Globus pallidus (tissue), 1 donor: ENCODE results near the gene AKAP8.
A peak's percentile ranks its signal among the peaks of the same experiment; 100 is the strongest.
"Not testable (repeated sequence)": the region's sequence is repeated elsewhere in the genome, so short reads cannot be mapped to it uniquely, and the experiment has no call there.

ENCODE experiments used
- DNase-seq: peaks from one replicate; pipeline ENCODE4 v3.0.0-alpha.2; 2015; ENCODE audit warnings: low spot score

Gene AKAP8

DNA sequence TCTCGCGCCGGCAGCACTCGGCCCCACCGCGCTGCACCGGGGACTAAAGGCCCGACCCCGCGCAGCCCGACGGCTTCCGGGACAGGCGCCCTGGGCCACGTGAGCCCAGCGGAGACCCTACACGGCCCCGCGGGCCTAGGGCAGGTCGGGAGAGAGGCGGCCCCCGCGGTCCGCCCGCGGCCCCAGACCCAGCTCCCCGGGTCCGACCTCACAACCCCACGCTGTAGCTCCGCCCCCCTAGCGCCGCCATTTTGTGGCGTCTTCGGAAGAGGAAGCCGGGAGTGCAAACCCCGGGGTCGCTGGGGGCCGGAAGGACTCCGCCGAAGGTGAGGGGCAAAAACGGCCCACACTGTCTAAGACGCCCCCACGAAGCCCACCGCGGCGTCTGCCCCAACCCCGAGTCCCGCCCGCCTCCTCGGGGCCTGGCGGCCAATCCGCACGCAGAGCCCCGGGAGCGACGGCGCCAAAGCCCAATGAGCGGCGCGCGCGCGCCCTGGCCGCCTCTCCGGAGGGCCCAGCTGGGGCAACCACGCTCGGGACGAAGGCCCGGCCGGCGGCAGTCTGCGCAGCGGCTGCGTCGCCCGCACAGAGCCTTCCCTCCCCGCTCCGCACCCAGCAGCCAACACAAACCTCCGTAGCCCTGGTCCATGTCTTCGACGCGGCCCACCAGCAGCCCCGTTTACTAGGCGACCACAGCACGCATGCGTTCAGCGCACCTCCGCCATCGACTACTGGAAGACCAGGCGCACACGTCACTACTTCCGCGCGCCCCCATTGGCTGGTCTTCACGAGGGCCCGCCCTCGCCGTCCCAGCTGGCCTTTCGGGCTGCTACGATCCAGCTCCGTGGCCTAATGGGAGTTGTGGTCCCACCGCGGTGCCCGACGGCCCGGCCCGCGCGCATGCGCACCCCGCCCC, at the start of gene AKAP8:
Gene AKAP8 (minus strand): TSS at position 705 of the 916 bp plus-strand sequence. CDS start 56 bp downstream, at position 649.
- peak; percentile 98 for DNase-seq

DNA sequence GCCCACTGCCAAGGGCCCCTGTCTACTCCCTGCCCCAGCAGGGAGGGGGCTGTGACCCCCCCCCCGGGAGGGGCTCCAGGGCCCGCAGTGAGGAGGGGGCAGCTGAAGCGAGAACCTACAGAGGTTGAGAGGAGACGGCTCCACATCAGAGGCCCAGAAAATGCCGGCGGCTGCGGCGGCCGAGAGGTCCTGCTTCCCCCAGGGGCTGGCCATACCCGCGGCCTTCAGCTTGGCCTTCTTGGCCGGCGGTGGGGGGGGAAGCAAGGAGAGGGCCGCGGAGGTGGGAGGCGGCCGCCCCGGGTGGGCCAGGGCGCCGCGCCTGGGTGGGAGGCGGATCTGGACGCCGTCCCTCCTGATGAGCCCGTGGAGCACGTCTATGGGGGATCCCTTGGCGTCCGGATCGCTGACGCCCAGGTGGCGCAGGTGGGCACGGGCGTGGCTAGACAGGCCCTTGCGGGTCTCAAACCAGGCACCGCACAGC, 48.4 kb upstream of the AKAP8 start:
- DNase-seq, result no peak

DNA sequence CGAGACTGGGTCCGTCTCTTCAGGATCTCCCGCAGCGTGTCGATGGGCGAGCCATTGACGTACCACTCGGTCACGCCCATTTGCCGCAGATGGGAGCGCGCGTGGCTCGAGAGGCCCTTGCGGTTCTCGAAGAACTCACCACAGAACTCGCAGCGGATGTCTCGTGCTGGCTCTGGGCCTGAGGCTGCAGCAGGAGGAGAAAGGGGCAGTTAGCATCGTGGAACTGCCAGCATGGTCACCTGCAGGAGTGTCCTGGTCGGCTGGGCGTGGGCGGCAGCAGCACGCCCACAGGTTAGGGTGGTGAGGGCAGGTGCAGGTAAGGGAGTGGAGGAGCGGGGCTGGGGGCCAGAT, 47.7 kb upstream of the AKAP8 start:
- DNase-seq, result no peak

DNA sequence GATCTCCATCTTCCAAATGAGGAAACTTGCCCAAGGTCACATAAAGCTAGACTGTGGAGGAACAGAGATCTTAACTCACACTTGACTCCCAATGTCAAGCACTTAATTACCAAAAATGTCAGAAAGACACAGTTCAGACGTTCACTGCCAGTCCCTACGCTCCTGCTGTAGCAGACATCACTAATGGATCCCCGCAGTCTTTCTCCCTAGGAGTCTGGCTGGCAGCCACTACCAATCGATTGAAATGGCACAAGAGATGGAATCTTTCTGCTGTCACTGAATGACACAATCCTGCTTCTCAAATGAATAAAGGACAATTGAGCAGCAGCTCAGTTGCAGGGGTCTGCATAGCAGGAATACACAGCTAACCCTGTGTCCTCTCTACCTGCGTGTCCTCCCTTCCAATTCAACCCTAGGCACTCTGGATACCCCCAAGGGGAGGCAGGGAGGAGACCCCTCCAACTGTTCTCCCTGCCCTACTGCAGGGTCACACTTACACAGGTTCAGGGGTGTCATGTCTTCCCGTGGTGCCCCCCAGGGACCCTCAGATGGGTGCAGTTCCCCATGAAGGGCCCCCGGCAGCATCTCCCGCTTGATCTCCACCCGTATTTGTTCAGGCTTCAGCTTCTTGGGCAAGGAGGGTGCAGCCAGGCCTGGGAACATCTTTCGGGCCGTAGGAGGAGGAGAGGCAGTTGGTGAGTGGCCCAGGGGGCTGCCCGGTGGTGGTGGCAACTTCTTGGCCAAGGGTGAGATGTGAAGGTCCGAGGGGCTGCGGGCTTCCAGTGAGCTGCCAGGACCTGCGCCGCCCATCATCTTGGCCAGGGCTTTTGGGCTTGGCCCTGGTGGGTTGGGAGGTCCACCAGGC, 47.1 kb upstream of the AKAP8 start:
- DNase-seq, result no peak

DNA sequence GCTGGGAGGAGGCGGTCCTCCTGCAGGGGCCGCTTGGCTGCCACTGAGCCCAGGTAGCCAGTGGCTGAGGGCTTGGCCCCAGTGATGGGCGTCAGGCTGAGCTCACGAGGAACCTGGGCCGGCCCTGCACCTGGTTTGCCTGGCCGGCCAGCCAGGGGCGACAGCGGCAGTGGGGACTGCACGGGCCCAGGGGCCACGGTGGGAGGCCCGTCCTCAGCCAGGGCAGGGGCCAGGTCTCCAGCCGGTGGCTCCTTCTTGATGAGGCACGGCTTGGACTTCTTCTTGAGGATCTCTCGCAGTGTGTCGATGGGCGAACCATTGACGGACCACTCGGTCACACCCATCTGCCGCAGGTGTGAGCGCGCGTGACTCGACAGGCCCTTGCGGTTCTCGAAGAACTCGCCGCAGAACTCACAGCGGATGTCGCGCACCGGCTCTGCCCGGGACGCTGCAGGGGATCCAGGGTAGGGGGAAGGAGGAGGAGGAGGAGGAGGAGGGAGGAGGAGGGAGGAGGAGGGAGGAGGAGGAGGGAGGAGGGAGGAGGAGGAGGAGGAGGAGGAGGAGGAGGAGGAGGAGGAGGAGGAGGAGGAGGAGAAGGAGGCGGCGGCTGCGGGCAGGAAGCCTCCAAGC, 45.8 kb upstream of the AKAP8 start:
- DNase-seq, result no peak

DNA sequence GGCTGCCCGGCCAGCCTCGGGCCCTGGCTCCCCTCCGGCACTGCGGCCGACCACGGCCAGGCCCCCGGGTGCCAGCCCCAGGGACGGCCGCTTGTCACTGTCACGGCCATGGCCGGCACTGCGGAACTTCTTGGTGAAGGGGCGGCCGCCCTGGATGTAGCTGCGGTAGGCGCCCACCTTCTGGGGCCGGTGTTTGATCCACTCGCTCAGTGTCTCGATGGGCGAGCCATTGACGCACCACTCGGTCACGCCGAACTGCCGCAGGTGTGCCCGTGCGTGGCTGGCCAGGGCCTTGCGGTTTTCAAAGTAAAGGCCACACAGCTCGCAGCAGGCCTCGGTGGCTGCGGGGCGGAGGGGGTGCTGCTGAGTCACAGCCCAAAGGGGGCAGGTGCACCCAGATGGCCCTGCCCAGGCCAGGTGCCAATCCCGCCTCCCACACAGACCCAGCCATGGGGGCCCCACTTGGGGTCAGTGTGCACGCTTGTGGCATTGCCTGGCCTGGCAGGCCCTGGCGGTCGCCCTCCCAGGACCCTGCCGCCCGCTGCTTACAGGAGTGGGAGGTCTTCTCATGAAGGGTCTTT, 45.2 kb upstream of the AKAP8 start:
- no peak for DNase-seq

DNA sequence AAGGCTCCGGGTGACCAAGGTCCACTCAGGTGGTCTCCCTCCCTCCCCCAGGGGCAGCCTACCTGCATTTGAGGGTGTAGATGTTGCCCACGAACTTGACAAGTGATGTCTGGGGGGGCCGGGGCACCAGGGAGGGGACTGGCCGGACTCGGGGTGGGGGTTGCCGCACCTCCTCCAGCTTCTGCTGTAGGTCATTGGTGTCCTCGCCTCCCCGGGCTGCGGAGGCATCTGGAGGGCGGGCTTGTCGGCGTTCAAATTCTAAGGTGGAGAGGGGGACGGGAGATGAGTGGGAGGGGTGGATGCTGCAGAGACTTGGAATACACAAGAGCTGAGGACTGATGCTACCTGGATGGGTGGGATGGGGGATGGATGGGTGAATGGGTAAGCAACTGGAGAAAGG, 44.5 kb upstream of the AKAP8 start:
- no peak for DNase-seq

DNA sequence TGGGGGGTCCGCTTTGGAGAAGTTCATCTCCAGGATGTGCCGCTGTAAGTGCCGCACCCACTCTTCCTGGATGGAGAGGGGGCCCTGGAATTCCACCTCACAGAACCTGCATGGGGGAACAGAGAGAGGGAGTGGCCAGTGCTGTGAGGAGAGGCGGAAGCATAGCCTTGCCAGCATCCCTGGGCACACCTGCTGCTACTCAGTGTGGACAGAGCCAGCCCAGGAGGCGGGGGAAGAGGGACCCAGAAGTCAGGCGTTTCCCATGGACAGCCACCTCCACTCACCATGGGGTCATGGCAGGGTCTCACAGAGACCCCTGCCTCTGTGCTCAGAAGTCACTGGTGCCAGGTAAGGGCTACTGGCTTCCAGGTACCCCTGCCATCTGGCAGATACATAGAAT, 43.5 kb upstream of the AKAP8 start:
- DNase-seq, result no peak

DNA sequence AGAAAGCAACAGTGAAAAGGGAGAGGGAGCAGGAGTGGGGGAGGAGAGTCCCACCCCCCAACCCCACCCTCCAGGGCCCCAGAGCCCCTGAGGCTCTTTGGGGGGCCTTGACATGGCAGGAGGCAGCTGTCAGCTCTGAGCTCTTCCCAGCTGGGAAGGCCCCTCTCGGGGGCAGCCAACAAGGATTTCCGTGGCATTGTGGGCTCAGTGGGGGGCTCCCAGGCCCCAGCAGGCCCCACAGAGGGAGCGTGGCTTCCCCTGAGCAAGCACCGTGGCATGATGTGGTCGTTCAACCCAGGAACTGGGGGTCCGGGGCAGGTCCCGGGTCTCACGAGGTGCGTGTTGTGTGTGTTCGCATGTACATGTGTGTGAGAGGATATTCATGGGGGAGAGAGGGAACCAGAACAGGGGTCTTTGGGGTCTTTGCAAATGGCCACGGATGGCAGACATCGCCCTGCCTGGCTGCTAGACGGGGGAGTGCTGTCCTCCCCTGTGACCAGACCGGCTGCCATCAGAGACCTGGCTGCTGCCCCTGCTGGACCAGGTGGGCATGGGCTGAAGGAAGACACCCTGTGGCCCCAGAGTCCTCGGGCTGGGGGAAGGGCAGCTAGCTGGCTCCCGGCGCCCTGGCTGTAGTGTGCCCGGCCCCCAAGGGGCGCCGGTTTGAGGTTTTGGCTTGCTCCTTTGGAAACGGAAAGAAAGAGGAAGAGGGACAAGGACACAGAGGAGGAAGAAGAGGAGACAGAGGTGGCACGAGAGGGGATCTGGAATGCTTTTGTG, 42.9 kb upstream of the AKAP8 start:
- no peak for DNase-seq

DNA sequence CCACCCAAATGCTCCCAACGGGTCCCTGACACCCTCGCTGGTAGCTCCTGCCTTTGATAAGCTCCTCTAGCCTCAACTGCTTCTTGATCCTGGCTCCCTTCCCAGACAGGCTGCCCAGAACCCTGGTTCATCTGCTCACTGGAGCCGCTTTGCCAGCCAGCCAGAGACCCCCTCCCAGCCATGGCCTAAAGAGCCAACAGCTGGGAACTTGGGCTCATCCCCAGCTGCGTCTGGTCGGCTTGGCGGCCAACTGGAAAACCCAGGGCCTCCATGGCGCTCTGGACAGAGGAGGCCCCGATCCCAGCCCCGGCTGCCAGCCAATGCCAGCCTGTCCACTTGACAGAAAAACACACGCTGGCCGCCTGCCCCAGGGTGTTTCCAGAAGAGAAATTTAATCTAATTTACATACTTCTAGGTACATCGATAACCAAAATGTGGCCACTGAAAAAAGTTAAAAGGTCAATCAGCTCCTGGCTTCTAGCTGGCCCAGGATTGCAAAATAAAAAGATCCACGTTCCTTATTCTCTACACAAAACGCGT, 42.2 kb upstream of the AKAP8 start:
- DNase-seq, result peak; percentile 91

DNA sequence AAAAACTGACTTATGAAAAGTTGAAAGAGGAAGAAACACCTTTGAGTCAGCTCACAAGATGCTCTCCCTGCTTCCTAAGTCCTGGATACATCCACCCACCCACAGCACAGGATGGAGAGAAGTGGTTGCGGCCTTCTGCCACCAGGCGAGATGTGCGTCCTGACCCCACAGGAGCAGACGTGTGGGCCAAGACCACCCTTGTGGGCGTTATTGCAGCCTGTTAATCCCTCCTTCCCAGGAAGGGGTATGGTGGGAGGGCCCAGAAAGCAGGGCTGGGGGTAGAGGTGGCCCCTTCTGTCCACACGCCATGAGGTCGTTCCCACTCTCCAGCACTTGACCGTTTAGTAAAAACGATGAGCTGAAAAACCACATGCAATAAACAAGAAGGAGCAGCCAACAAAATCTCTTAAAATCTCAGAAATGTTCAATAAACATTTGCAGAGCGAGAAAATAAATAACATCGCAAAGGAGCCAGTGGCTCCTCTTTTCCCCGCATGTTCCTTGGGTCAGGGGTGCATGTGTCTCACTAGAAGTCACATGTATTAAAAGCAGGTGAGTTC, 41.6 kb upstream of the AKAP8 start:
- no peak for DNase-seq

DNA sequence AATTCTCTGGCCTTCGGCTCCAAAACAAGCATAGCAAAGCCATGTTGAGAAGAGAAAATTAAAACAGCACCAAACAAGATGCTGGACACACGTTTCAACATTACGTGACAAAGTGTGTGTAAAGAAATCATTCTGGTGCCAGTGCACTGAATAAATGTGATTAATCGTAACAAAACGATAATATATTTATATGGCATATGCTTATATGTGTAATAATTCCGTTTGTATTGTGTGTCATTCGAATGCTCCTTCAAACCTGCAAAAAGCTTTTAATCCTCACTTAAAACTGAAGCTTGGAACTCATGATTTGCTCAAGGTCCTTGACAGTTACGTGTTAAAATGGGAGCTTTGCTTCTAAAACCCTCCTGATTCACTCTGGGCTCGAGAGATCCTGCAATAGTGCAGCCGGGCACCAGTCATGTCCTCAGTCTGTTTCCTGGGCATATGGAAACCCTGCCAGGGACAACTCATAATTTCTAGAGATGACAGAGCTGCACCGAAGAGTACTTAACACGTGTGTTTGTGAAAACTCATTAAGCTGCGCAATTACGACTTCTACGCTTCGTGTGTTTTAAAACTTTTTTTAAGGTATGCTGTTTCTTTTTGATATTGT, 39.9 kb upstream of the AKAP8 start:
- no peak for DNase-seq

DNA sequence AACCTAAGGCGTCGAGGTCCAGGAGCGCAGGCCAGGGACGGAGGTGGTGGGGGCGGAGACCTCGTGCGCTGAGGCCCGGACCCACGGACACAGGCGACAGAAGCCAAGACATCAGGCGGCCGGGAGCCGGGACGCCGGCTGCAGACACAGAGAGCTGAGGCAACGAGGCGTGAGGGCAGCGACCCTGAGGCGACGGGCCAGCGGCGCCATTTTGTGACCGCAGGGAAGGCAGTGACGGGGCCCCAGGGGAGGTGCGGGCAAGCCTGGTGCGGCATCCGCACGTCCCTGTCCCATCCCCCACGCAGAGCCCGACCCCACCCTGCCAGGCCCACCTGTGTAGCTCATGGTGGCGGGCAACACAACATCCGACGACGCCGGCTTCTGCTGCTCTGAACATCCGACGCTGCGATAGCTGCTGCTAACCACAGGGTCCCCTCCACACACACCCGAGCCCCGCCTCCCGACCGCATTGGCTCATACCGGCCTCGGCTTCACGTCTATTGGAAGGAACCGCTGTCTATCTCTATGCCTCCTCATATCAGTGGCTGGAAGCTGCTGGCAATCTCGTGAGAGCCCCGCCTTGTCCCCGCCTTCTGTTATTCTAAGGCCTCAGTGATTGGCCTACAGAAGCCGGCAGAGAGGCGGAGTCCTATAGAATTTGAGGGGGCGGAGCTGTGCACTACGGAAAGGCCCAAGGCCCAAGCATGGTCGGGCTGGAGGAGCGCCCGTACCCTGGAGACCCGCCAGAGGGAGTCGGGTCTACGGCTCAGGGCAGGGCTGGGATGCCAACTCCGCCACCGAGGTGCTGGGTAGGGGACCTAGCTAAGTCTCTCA, 39.2 kb upstream of the AKAP8 start, which contains the start of gene AKAP8L:
Gene AKAP8L (minus strand): TSS at position 410 of the 834 bp plus-strand sequence. CDS start 65 bp downstream, at position 345.
- peak; percentile 99 for DNase-seq

DNA sequence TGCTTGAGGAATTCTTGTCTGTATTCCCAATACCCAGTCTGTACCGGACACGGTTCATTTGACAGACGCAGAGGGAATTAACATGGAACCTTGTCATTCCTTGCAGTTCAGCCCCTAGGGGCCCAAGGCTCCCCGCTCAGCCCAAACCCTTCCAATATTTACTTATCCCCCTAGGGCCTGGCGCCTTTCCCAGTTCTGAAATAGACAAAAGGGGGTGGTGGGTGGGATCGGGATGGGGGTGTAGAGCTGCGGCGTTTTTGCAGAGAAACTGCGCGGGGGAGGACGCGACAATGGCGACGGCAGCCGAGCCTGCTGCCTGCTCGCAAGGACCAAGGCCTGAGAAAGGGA, 38.6 kb upstream of the AKAP8 start:
- no peak for DNase-seq

DNA sequence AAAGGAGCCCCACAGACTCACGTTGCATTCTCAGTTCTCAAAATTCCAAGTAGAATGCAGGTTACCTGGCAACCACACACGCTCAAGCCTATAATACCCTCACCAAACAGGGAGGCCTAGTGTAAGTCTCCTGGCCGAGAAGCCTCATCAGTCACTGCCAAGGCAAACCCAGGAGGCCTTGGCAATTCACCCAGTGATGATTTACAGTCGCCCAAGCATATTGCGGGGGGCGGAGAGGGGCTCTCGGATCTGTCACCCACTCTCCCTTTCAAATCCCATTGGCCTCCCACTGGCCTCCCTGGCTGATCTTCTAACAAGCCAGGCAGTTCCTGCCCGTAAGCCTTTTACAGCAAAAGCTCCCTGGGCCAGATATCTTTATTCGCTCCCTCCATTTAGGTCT, 38.1 kb upstream of the AKAP8 start:
- DNase-seq, result no peak

DNA sequence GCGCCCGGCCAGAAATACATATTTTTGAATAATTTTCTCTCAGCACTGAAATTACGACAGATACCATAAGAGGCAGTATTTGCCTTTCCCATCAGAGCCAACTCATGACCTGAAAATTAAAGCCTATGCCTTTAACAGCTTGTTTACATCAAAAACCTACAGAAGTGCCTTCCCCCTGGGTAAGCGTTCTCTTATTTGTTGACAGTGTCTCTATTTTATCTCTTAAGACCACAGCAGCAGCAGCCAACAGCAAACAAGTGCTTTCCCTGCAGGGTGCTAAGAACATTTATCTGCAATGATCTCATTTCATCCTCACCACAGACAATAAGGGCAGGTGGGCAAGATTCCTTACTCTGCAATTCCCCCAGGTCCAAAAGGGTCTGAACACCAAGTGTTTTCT, 33.2 kb upstream of the AKAP8 start:
- no peak for DNase-seq

DNA sequence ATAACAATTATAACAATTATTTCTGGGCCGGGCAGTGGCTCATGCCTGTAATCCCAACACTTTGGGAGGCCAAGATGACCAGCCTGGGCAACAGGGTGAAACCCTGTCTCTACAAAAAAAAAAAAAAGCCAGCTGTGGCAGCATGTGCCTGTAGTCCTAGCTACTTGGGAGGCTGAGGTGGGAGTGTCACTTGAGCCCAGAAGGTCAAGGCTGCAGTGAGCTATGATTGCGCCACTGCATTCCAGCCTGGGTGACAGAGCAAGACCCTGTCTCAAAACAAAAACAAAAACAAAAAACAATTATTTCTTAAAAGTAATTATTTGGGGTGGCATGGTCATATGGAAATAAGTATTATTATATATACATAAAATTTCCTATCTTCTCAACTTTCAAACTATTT, 31.8 kb upstream of the AKAP8 start:
- not testable (repeated sequence) for DNase-seq

DNA sequence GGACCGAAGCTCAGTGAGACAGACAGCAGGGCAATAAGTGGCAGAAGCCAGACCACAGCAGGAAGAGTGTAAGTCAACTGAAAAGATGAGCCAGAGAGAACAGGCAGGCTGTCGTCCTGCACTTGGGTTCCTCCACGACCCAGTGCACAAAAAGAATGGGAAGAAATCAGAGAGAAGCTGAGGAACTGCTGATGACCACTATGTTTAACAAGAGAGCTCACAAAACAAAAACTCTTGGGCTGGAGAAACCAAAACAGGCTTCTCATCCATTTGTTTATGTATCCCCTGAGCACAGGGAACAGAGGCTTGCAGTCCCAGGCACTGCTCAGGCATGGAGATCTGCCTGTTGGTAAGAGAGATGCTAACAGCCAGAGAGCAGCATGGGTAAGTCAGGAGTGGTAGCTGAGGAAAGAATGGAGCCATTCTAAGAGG, 25.2 kb upstream of the AKAP8 start:
- DNase-seq, result peak; percentile 66

DNA sequence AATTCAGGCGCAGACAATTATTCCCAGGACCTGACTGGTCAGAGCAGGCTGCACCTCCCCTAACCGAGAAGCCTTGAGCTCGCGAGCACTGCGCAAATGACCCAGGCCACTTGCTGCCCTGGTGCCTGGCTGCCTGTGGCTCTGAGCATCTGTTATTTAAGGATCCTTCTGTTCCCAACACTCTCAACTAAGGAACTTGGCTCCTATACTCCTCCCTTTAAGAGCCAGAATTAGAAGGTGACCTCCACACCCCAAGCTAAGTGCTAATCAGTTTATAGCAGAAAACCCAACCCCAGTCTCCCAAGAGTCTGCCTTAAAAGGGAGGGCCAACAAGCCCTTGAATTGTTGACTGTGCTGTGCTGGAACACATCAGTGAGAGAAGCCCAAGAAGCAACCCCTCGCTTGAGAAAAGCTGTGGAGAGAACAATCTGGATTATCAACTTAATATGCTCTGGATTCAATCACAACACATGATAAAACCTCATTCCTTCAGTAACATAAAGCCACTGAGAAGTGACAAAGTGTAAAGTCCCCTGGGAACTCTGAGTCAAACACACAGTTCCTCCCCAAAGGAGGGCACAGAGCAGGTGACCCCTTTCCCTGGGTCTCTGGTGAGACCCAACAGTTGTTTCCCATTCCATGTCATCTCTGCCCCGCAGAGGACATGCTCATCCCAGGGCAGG, 24.7 kb upstream of the AKAP8 start:
- DNase-seq, result no peak
